GM18519 (cell line): ENCODE results near the gene AGGF1.
"Not testable (repeated sequence)": the region's sequence is repeated elsewhere in the genome, so short reads cannot be mapped to it uniquely, and the experiment has no call there.

Experiments
- ATAC-seq: cut with Tn5 transposase; IDR thresholded peaks from one replicate; pipeline ENCODE4 v1.9.1; 2021; ENCODE audit warnings: mild to moderate bottlenecking, moderate library complexity; ENCODE audit not compliant: unreplicated experiment, low FRiP score

Gene AGGF1

GRCh38 chr5:77022511-77023417 is 7.4 kb upstream of the AGGF1 start:
- ATAC-seq, result no peak

- ATAC-seq, result no peak
Observed at GRCh38 chr5:77024490-77024889, 5.7 kb upstream of the AGGF1 start.

GRCh38 chr5:77028631-77029375 is 1.4 kb upstream of the AGGF1 start:
- ATAC-seq, result no peak

GRCh38 chr5:77029376-77029885 is 773 bp upstream of the AGGF1 start:
- ATAC-seq, result no peak

- ATAC-seq, result no peak
Observed at GRCh38 chr5:77031891-77032290, 1.7 kb downstream of the AGGF1 start.

GRCh38 chr5:77032635-77033034 is 2.4 kb downstream of the AGGF1 start:
- no peak for ATAC-seq

GRCh38 chr5:77033338-77033737 is 3.1 kb downstream of the AGGF1 start:
- no peak for ATAC-seq

GRCh38 chr5:77035950-77036349 is 5.7 kb downstream of the AGGF1 start:
- no peak for ATAC-seq

GRCh38 chr5:77046416-77047073 is 16.3 kb downstream of the AGGF1 start:
- ATAC-seq, result no peak

- no peak for ATAC-seq
Observed at GRCh38 chr5:77064040-77064439, 33.8 kb downstream of the AGGF1 start.

GRCh38 chr5:77065256-77065655 is 35.1 kb downstream of the AGGF1 start:
- no peak for ATAC-seq

- no peak for ATAC-seq
Observed at GRCh38 chr5:77066184-77066583, 36.0 kb downstream of the AGGF1 start.

- ATAC-seq, result no peak
Observed at GRCh38 chr5:77066823-77067442, 36.7 kb downstream of the AGGF1 start.

- no peak for ATAC-seq
Observed at GRCh38 chr5:77073667-77074066, 43.5 kb downstream of the AGGF1 start.

- no peak for ATAC-seq
Observed at GRCh38 chr5:77074745-77075144, 44.5 kb downstream of the AGGF1 start.

- ATAC-seq, result peak; percentile 63
Observed at GRCh38 chr5:77076961-77077828, 47.0 kb downstream of the AGGF1 start.

GRCh38 chr5:77077829-77078176 is 47.6 kb downstream of the AGGF1 start:
- ATAC-seq, result no peak

- ATAC-seq, result not testable (repeated sequence)
Observed at GRCh38 chr5:77080479-77080878, 50.3 kb downstream of the AGGF1 start.

- ATAC-seq, result no peak
Observed at GRCh38 chr5:77080905-77081304, 50.7 kb downstream of the AGGF1 start.

- no peak for ATAC-seq
Observed at GRCh38 chr5:77082280-77082679, 52.1 kb downstream of the AGGF1 start.
